ENCODE measurements around the gene WDR54.

WDR54 gene

GRCh38 chr2:74421221-74421870 lies at the start of gene WDR54, which contains the start of gene C2orf81:
Gene WDR54 (plus strand): TSS chr2:74421730. CDS start chr2:74422154, 424 bp downstream.
Gene C2orf81 (minus strand): TSS chr2:74421619. CDS start chr2:74421560, 59 bp downstream.
- DNase-seq: peak; percentile 90

- DNase-seq: no peak
Observed at GRCh38 chr2:74372674-74373073, 48.9 kb upstream of the WDR54 start.

GRCh38 chr2:74373221-74373676 lies 48.3 kb upstream of the WDR54 start:
- DNase-seq: no peak

GRCh38 chr2:74373985-74374384 lies 47.5 kb upstream of the WDR54 start:
- no peak for DNase-seq

GRCh38 chr2:74374509-74375205 lies 46.9 kb upstream of the WDR54 start:
- DNase-seq: no peak

- DNase-seq: no peak
Observed at GRCh38 chr2:74375838-74376237, 45.7 kb upstream of the WDR54 start.

- no peak for DNase-seq
Observed at GRCh38 chr2:74378007-74378406, 43.5 kb upstream of the WDR54 start.

GRCh38 chr2:74379851-74380789 lies 41.4 kb upstream of the WDR54 start, which contains the start of gene DCTN1:
Gene DCTN1 (minus strand): TSS chr2:74380311. CDS start chr2:74380037, 274 bp downstream.
- no peak for DNase-seq

GRCh38 chr2:74381751-74382150 lies 39.8 kb upstream of the WDR54 start:
- no peak for DNase-seq

GRCh38 chr2:74383254-74383653 lies 38.3 kb upstream of the WDR54 start:
- no peak for DNase-seq

- DNase-seq: no peak
Observed at GRCh38 chr2:74384051-74384450, 37.5 kb upstream of the WDR54 start.

- DNase-seq: no peak
Observed at GRCh38 chr2:74385396-74385795, 36.1 kb upstream of the WDR54 start.

- no peak for DNase-seq
Observed at GRCh38 chr2:74387346-74387745, 34.2 kb upstream of the WDR54 start.

GRCh38 chr2:74390606-74391005 lies 30.9 kb upstream of the WDR54 start:
- no peak for DNase-seq

- no peak for DNase-seq
Observed at GRCh38 chr2:74391209-74391579, 30.3 kb upstream of the WDR54 start.

- DNase-seq: peak; percentile 77
Observed at GRCh38 chr2:74391580-74392448, 29.7 kb upstream of the WDR54 start.

GRCh38 chr2:74392449-74392743 lies 29.1 kb upstream of the WDR54 start:
- no peak for DNase-seq

GRCh38 chr2:74393525-74393924 lies 28.0 kb upstream of the WDR54 start:
- no peak for DNase-seq

- no peak for DNase-seq
Observed at GRCh38 chr2:74396149-74396548, 25.4 kb upstream of the WDR54 start.

- no peak for DNase-seq
Observed at GRCh38 chr2:74399785-74400184, 21.7 kb upstream of the WDR54 start.

- DNase-seq: no peak
Observed at GRCh38 chr2:74401891-74402290, 19.6 kb upstream of the WDR54 start.

GRCh38 chr2:74406035-74406434 lies 15.5 kb upstream of the WDR54 start:
- no peak for DNase-seq

Data from T1000 (cell line).